ENCODE data around the gene SUCO. TPM values are rescaled to one million over a fixed set of nuclear protein-coding genes. Genes with fewer than 3 reads are reported as not detected.

The SUCO gene
- total RNA-seq, 1 experiment from 2014 or later: 84.6 TPM

- BruUV-seq (replicated peaks): no TSS peak
- H3K9me3 Mint-ChIP-seq (ENCODE audit: low read depth, unreplicated experiment): no peaks in the 10 kb centered on the region
Observed at GRCh38 chr1:172507741-172508140, 25.2 kb upstream of the SUCO start.

GRCh38 chr1:172510479-172510878 lies 22.5 kb upstream of the SUCO start:
- intact Hi-C loops (cut with micrococcal nuclease; ENCODE audit: unreplicated experiment): no loop called here
- Mint-ChIP-seq H3K4me3 (ENCODE audit: low read depth, unreplicated experiment) (no peak overlapping the region), H3K4me1 (ENCODE audit: low read depth, unreplicated experiment) (no peaks in the 10 kb centered on the region), H3K27me3 (ENCODE audit: unreplicated experiment) (no peaks in the 10 kb centered on the region), H3K9me3 (ENCODE audit: low read depth, unreplicated experiment) (no peaks in the 10 kb centered on the region), H3K36me3 (ENCODE audit: insufficient read depth, unreplicated experiment) (no peaks in the 10 kb centered on the region), H3K27ac (ENCODE audit: unreplicated experiment) (no peak overlapping the region)
- CTCF ChIA-PET: no interaction called here
- TF ChIP-seq CTCF (IDR thresholded peaks at IDR 0.05; ENCODE audit: unreplicated experiment): no peak
- no peak for DNase-seq
- BruUV-seq (replicated peaks): no TSS peak

More at GRCh38 chr1:172507741-172508140, 25.2 kb upstream of the SUCO start:
- no peak for DNase-seq
- CTCF ChIA-PET: interaction anchor here (0.6 kb wide), 1 partner anchor 35 kb away, joined by 3 read pairs; no protein-coding TSS in a partner anchor
- no peak overlapping the region for H3K27ac Mint-ChIP-seq (ENCODE audit: unreplicated experiment)
- TF ChIP-seq CTCF (IDR thresholded peaks at IDR 0.05; ENCODE audit: unreplicated experiment): no peak
- no peaks in the 10 kb centered on the region for H3K36me3 Mint-ChIP-seq (ENCODE audit: insufficient read depth, unreplicated experiment)
- H3K27me3 Mint-ChIP-seq (ENCODE audit: unreplicated experiment): no peaks in the 10 kb centered on the region
- intact Hi-C loops (cut with micrococcal nuclease; ENCODE audit: unreplicated experiment): no loop called here
- no peaks in the 10 kb centered on the region for H3K4me1 Mint-ChIP-seq (ENCODE audit: low read depth, unreplicated experiment)
- no peak overlapping the region for H3K4me3 Mint-ChIP-seq (ENCODE audit: low read depth, unreplicated experiment)

- intact Hi-C loops (cut with micrococcal nuclease; ENCODE audit: unreplicated experiment): no loop called here
- Mint-ChIP-seq H3K27ac (ENCODE audit: unreplicated experiment) (no peak overlapping the region), H3K27me3 (ENCODE audit: unreplicated experiment) (no peaks in the 10 kb centered on the region), H3K36me3 (ENCODE audit: insufficient read depth, unreplicated experiment) (no peaks in the 10 kb centered on the region), H3K4me1 (ENCODE audit: low read depth, unreplicated experiment) (no peaks in the 10 kb centered on the region), H3K9me3 (ENCODE audit: low read depth, unreplicated experiment) (no peaks in the 10 kb centered on the region), H3K4me3 (ENCODE audit: low read depth, unreplicated experiment) (no peak overlapping the region)
- TF ChIP-seq CTCF (IDR thresholded peaks at IDR 0.05; ENCODE audit: unreplicated experiment): no peak
- CTCF ChIA-PET: interaction anchor here (1.3 kb wide), 1 partner anchor 16 kb away, joined by 5 read pairs; no protein-coding TSS in a partner anchor
- DNase-seq: no peak
- no TSS peak for BruUV-seq (replicated peaks)
Observed at GRCh38 chr1:172512591-172512990, 20.4 kb upstream of the SUCO start.

GRCh38 chr1:172513479-172513878 lies 19.5 kb upstream of the SUCO start:
- no peak for DNase-seq

More at GRCh38 chr1:172513479-172513878, 19.5 kb upstream of the SUCO start:
- no peaks in the 10 kb centered on the region for H3K9me3 Mint-ChIP-seq (ENCODE audit: low read depth, unreplicated experiment)
- intact Hi-C loops (cut with micrococcal nuclease; ENCODE audit: unreplicated experiment): no loop called here
- H3K4me1 Mint-ChIP-seq (ENCODE audit: low read depth, unreplicated experiment): no peaks in the 10 kb centered on the region
- H3K27me3 Mint-ChIP-seq (ENCODE audit: unreplicated experiment): no peaks in the 10 kb centered on the region
- no peak overlapping the region for H3K27ac Mint-ChIP-seq (ENCODE audit: unreplicated experiment)
- no TSS peak for BruUV-seq (replicated peaks)
- no peaks in the 10 kb centered on the region for H3K36me3 Mint-ChIP-seq (ENCODE audit: insufficient read depth, unreplicated experiment)
- CTCF ChIA-PET: interaction anchor here (1.3 kb wide), 1 partner anchor 17 kb away, joined by 5 read pairs; no protein-coding TSS in a partner anchor
- TF ChIP-seq CTCF (IDR thresholded peaks at IDR 0.05; ENCODE audit: unreplicated experiment): no peak
- H3K4me3 Mint-ChIP-seq (ENCODE audit: low read depth, unreplicated experiment): no peak overlapping the region
